Activated CD4-positive, alpha-beta T cell treated with anti-CD3 and anti-CD28 coated beads for 36 hours (primary cell): ENCODE data around the gene SPACA5B. TPM values are rescaled to one million over a fixed set of nuclear protein-coding genes. Genes with fewer than 3 reads are reported as not detected.
"Not testable (repeated sequence)": the region's sequence is repeated elsewhere in the genome, so short reads cannot be mapped to it uniquely, and the experiment has no call there.

Experiments
- ATAC-seq: fragments of 200-7000 bp; cut with Tn5 transposase; one replicate; pipeline ENCODE4 v1.10.0; 2021; ENCODE audit warnings: mild to moderate bottlenecking, moderate library complexity
- CTCF ChIA-PET: fragments of 350-600 bp; sonication (Branson Sonifier 250); formaldehyde crosslinking; loops from one replicate; lab custom pipeline; 2021; ENCODE audit warnings: antibody characterized with exemption; lab: Charles Lee
- POLR2A ChIA-PET: fragments of 350-600 bp; sonication (Branson Sonifier 250); formaldehyde crosslinking; loops from one replicate; lab custom pipeline; 2021; ENCODE audit warnings: antibody characterized with exemption, inconsistent platforms; lab: Charles Lee
- DNase-seq: peaks from one replicate; pipeline ENCODE4 v3.0.0-alpha.2; 2020
- H3K27ac Mint-ChIP-seq: one replicate; pipeline ENCODE4 v1.8.0; 2021; ENCODE audit warnings: mixed read lengths
- H3K27me3 Mint-ChIP-seq: one replicate; pipeline ENCODE4 v1.8.0; 2021; ENCODE audit warnings: mixed read lengths
- H3K36me3 Mint-ChIP-seq: one replicate; pipeline ENCODE4 v1.8.0; 2021; ENCODE audit warnings: low read depth, mixed read lengths
- H3K4me1 Mint-ChIP-seq: one replicate; pipeline ENCODE4 v1.8.0; 2021; ENCODE audit warnings: mixed read lengths
- H3K4me3 Mint-ChIP-seq: one replicate; pipeline ENCODE4 v1.8.0; 2021; ENCODE audit warnings: mild to moderate bottlenecking, moderate library complexity, mixed read lengths
- H3K9me3 Mint-ChIP-seq: one replicate; pipeline ENCODE4 v1.8.0; 2021; ENCODE audit warnings: low read depth, mixed read lengths
- intact Hi-C, 2 experiments: fragments of 100-400 bp; cut with DNase I in 1 of 2; cut with micrococcal nuclease in 1 of 2; formaldehyde crosslinking; loops; one replicate each; pipeline versions ENCODE4 v1.14.2 to v1.15.1; 2022 to 2024; cut with DNase I, micrococcal nuclease
- total RNA-seq, 2 experiments: library from RNA; stranded (reverse); gene quantifications; one replicate each; pipeline ENCODE4 v1.2.3, GENCODE V29; 2021

The SPACA5B gene
- not detected for total RNA-seq

DNA sequence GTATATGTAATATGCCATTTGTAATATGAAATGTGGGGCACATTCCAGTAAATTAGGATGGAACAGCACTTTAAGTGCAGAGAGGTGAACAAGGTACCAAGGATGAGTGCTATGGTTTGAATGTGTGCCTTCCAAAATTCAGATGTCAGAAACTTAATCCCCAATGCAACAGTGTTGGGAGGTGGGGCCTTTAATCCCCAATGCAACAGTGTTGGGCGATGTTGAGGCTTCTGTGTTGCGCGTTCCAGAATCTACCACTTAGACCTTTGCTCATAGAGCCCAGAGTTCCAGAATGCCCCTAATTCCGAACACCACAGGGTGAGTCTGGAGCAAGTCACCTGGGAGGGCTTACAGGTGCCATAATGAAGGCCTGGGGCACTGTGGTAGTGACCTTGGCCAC lies at the start of gene SPACA5B:
Gene SPACA5B (plus strand): TSS at position 301 of the 400 bp plus-strand sequence. CDS start 62 bp downstream, at position 363.
- H3K27ac Mint-ChIP-seq, CTCF ChIA-PET, H3K4me3 Mint-ChIP-seq, H3K9me3 Mint-ChIP-seq, intact Hi-C loops, H3K36me3 Mint-ChIP-seq, H3K27me3 Mint-ChIP-seq, DNase-seq, ATAC-seq, POLR2A ChIA-PET, H3K4me1 Mint-ChIP-seq: not testable (repeated sequence)

DNA sequence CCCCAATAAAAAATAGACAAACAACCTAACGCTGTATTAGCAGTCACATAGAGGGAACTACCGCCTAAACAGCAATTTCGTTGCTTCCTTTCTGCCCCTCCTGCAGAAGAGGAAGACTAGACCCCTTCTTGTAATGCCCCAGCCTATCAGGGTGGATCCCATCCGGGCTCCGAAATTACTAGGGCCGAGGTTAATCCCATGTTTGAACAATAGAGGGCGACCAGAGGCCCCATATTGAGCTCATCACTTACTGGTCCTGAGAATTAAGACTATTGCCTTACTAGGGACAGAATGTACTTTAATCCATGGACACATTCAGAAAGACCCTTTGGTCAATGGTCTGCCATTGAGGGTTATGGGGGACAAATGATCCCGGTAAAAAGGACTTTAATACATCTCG lies 47.2 kb upstream of the SPACA5B start:
- Mint-ChIP-seq H3K27me3 (no peaks in the 10 kb centered on the region), H3K4me1 (no peaks in the 10 kb centered on the region), H3K27ac (no peak overlapping the region), H3K4me3 (no peak overlapping the region), H3K9me3 (no peaks in the 10 kb centered on the region), H3K36me3 (no peaks in the 10 kb centered on the region)
- ATAC-seq (peak; percentile 68), DNase-seq (peak; percentile 60)
- intact Hi-C loops = loop anchor here (1.0 to 5.0 kb wide), 4 partner anchors 384 to 424 kb away; partner anchors contain the start of gene PORCN (in 1 of the 2)
- ChIA-PET POLR2A (no interaction called here), CTCF (interaction anchor here (0.7 to 1.4 kb wide), 2 partner anchors 11 to 21 kb away, joined by 4 to 5 read pairs; no protein-coding TSS in a partner anchor)

DNA sequence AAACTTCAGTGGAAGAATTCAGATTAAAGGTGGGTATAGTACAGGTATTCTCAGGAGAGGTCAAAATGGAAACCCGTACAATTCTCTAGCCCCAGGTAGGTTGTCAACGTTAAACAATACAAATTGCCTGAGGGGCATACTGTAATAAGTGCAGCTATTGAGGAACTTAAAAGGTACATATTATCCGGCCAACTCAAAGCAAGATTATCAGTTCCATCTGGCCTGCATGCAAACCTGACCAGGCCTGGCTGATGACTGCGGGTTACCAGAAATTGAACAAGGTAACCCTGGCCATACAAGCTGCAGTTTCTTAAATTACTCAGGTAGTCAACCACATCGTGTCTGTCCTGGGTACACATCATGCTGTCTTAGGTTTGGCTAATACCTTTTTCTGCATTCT lies 46.7 kb upstream of the SPACA5B start:
- intact Hi-C loops = loop anchor here (1.0 to 5.0 kb wide), 4 partner anchors 384 to 424 kb away; partner anchors contain the start of gene PORCN (in 1 of the 2)
- Mint-ChIP-seq H3K4me1 (no peaks in the 10 kb centered on the region), H3K27ac (no peak overlapping the region), H3K9me3 (no peaks in the 10 kb centered on the region), H3K27me3 (no peaks in the 10 kb centered on the region), H3K36me3 (no peaks in the 10 kb centered on the region), H3K4me3 (no peak overlapping the region)
- DNase-seq (no peak), ATAC-seq (no peak)
- ChIA-PET POLR2A (no interaction called here), CTCF (interaction anchor here (0.7 to 1.4 kb wide), 2 partner anchors 11 to 21 kb away, joined by 4 to 5 read pairs; no protein-coding TSS in a partner anchor)

DNA sequence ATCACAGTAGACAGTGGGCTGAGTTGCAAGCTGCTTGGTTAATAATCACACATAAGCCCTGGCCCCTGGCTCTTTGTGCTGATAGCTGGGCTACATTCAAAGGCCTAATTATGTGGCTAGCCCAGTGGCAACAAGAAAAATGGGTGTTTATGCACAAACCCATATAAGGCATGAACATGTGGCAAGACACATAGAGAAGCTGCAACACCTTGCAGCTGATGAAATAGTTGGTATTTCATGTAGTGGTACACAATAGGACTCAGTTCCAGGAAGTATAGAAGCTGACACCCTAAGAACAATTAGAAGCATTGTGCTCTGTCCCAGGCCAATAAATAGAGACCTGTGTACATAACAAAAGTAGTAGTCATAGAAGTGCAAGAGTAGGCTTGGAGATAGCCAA lies 44.3 kb upstream of the SPACA5B start:
- ATAC-seq (no peak), DNase-seq (no peak)
- Mint-ChIP-seq H3K36me3 (no peaks in the 10 kb centered on the region), H3K9me3 (no peaks in the 10 kb centered on the region), H3K4me3 (no peak overlapping the region), H3K4me1 (no peaks in the 10 kb centered on the region), H3K27me3 (no peaks in the 10 kb centered on the region), H3K27ac (no peak overlapping the region)
- ChIA-PET CTCF (no interaction called here), POLR2A (no interaction called here)
- intact Hi-C loops = no loop called here

DNA sequence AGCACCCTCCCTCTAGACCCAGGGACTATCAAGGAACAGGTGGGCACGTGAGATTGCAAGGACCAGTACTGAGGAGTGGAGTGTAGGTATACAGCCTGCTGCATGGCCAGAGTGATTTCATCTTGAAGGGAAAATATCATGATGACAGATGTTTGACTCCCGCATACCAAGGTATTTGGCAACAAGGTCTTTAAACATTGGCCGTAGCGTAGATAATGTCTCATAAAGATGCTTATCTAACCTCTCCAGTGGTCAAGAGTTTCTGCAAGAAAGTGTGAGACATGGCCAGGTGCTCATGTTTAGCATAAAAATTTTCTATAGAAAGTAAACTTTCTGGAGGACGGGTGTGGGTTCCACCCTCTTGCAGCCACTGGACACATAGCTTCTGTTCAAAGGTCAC lies 40.3 kb upstream of the SPACA5B start:
- DNase-seq (no peak), ATAC-seq (no peak)
- intact Hi-C loops = loop anchor here in 1 of 2 experiments (10.0 kb wide), 1 partner anchor 55 kb away; no protein-coding TSS in a partner anchor
- no peaks in the 10 kb centered on the region for H3K9me3 Mint-ChIP-seq
- no peaks in the 10 kb centered on the region for H3K36me3 Mint-ChIP-seq
- no peaks in the 10 kb centered on the region for H3K4me1 Mint-ChIP-seq
- POLR2A ChIA-PET = no interaction called here
- H3K4me3 Mint-ChIP-seq = no peak overlapping the region
- CTCF ChIA-PET = no interaction called here
- no peak overlapping the region for H3K27ac Mint-ChIP-seq
- H3K27me3 Mint-ChIP-seq = no peaks in the 10 kb centered on the region

DNA sequence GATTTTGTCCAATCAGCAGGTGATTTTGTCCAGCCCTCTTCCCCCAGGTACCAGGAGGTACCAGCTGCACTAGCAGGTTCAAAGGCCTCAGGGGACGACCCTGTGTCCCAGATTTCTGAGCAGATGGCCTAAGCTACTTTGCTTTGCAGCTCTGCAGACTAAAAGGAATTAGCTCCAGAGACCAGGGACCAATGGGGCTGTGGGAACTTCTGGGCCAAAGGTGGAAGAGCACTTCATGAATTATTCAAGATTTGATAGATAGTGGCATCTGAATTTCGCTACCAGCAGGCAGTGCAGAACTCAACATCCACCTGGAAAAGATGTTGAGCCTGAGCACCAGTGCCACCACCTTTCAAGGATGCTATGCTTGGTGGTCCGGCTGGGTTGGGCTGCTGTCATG lies 37.9 kb upstream of the SPACA5B start:
- H3K36me3 Mint-ChIP-seq, DNase-seq, CTCF ChIA-PET, H3K9me3 Mint-ChIP-seq, ATAC-seq, H3K4me1 Mint-ChIP-seq, POLR2A ChIA-PET, H3K27ac Mint-ChIP-seq, H3K4me3 Mint-ChIP-seq, H3K27me3 Mint-ChIP-seq: not testable (repeated sequence)
- intact Hi-C loops = loop anchor here in 1 of 2 experiments (10.0 kb wide), 1 partner anchor 58 kb away; no protein-coding TSS in a partner anchor

DNA sequence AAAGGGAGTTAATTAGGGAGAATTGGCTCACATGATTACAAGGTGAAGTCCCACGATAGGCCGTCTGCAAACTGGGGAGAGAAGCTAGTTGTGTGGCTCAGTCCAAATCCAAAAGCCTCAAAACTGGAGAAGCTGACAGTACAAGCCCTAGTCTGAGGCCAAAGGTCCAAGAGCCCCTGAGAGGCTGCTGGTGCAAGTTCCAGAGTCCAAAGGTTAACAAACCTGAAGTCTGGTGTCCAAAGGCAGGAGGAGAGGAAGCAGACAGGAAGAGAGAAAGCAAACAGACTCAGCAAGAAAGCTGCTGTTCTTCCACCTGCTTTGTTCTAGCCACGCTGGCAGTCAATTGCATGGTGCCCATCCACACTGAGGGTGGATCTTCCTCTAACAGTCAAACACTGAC lies 29.0 kb upstream of the SPACA5B start:
- no peaks in the 10 kb centered on the region for H3K36me3 Mint-ChIP-seq

DNA sequence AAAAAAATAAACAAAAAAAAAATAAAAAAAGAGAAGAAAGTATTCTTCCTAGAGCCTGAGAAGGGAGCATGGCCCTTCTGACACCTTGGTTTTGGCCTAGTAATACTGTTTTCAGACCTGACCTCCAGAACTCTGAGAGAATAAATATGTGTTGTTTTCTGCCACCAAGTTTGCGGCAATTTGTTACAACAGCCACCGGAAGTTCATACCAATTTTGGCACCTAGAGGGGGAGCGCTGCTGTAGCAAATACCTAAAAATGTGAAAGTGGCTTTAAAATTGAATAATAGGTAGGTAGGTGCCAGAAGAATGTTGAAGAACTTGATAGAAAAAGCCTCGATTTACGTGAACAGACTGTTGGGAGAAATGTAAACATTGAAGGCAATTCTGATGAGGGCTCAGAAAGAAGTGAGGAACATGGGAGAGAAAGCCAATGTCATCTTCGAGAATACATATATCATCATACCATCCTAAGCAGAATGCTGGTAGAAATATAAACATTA lies 27.5 kb upstream of the SPACA5B start:
- Mint-ChIP-seq H3K36me3 (no peaks in the 10 kb centered on the region), H3K27me3 (no peaks in the 10 kb centered on the region), H3K9me3 (no peaks in the 10 kb centered on the region), H3K4me1 (peaks cover 2% of the 10 kb centered on the region), H3K27ac (no peak overlapping the region), H3K4me3 (no peak overlapping the region)
- intact Hi-C loops = no loop called here
- POLR2A ChIA-PET = no interaction called here
- CTCF ChIA-PET = no interaction called here
- no peak for DNase-seq
- ATAC-seq = no peak

More for the DNA sequence above, 29.0 kb upstream of the SPACA5B start:
- intact Hi-C loops = no loop called here
- no peak overlapping the region for H3K27ac Mint-ChIP-seq
- H3K4me1 Mint-ChIP-seq = peaks cover 2% of the 10 kb centered on the region
- DNase-seq = no peak
- POLR2A ChIA-PET = no interaction called here
- CTCF ChIA-PET = no interaction called here
- H3K9me3 Mint-ChIP-seq = no peaks in the 10 kb centered on the region
- H3K27me3 Mint-ChIP-seq = no peaks in the 10 kb centered on the region
- ATAC-seq = no peak
- H3K4me3 Mint-ChIP-seq = no peak overlapping the region

DNA sequence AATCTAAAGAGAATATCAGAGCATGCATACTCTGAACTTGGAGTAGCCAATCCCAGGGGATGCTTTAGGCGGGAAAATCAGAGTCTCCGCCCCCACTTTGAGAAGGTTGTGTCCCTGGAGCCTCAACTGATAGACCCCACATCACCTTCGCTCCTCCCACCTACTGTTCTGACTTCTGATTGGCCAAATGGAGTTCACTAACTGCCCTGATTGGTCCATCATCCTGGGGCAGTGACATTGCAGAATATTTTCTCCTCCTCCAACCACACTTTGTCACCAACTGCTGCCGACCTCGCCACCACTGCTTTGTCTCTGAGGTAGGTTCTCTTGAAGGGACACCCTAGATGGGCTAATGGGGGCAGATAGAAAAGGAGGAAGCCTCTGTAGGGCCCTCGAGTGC lies 22.7 kb upstream of the SPACA5B start:
- DNase-seq = no peak
- CTCF ChIA-PET = no interaction called here
- POLR2A ChIA-PET = no interaction called here

DNA sequence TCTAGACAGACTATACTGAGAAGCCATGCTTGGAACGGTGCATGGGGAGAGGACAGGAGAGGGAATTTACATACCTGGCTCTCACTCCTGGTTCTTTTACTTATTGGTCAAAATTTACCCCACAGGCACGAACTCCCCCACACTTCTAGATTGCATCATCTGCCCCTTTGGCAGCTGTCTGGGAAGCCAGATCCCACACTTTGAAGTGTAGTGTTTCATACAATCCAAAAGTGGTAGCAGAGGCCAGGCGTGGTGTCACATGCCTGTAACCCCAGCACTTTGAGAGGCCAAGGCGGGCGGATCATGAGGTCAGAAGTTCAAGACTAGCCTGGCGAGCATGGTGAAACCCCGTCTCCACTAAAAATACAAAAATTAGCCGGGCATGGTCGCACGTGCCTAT lies 5.1 kb upstream of the SPACA5B start:
- H3K4me3 Mint-ChIP-seq, ATAC-seq, intact Hi-C loops, H3K4me1 Mint-ChIP-seq, H3K9me3 Mint-ChIP-seq, H3K27me3 Mint-ChIP-seq, H3K27ac Mint-ChIP-seq, POLR2A ChIA-PET, H3K36me3 Mint-ChIP-seq, CTCF ChIA-PET, DNase-seq: not testable (repeated sequence)

More for the DNA sequence above, 22.7 kb upstream of the SPACA5B start:
- Mint-ChIP-seq H3K9me3 (no peaks in the 10 kb centered on the region), H3K27ac (no peak overlapping the region), H3K4me3 (no peak overlapping the region), H3K4me1 (peaks cover 2% of the 10 kb centered on the region), H3K27me3 (no peaks in the 10 kb centered on the region), H3K36me3 (no peaks in the 10 kb centered on the region)
- ATAC-seq = no peak
- intact Hi-C loops = no loop called here

DNA sequence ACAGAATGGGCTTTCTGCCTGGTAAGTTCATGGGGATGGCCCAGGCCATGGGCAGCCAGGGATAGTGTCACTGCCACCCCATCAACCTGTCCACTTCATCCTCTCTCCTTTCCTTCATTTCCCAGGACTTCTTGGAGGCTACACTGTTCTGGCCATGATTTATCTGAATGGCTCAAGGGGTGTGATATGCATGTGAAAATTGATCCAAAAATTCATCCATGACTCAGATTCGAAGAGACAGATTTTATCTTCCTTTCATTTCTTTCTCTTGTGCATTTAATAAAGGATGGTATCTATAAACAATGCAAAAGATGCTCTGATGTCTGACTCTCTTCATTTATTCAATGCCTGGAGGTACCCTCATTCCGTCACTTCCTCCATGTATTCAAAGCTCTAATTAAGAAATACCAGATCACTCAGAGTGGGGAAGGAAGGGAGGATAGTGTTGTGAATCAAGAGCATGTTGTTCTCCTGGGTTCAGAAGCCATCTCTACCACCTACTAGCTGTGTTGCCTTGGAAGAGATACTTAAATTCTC lies 1.9 kb downstream of the SPACA5B start:
- H3K27me3 Mint-ChIP-seq, POLR2A ChIA-PET, H3K4me1 Mint-ChIP-seq, H3K4me3 Mint-ChIP-seq, DNase-seq, intact Hi-C loops, CTCF ChIA-PET, H3K9me3 Mint-ChIP-seq, H3K36me3 Mint-ChIP-seq, H3K27ac Mint-ChIP-seq, ATAC-seq: not testable (repeated sequence)

DNA sequence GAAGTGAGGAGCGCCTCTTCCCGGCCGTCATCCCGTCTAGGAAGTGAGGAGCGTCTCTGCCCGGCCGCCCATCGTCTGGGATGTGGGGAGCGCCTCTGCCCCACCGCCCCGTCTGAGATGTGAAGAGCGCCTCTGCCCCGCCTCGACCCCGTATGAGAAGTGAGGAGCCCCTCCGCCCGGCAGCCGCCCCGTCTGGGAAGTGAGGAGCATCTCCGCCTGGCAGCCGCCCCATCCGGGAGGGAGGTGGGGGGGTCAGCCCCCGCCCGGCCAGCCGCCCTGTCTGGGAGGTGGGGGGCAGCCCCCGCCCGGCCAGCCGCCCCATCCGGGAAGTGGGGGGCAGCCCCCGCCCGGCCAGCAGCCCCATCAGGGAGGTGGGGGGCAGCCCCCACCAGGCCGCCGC lies 8.7 kb downstream of the SPACA5B start:
- POLR2A ChIA-PET, H3K27ac Mint-ChIP-seq, intact Hi-C loops, H3K4me3 Mint-ChIP-seq, H3K36me3 Mint-ChIP-seq, H3K9me3 Mint-ChIP-seq, H3K27me3 Mint-ChIP-seq, ATAC-seq, CTCF ChIA-PET, DNase-seq: not testable (repeated sequence)
- H3K4me1 Mint-ChIP-seq = peaks cover 13% of the 10 kb centered on the region
